RPMI7951 (cell line): ENCODE measurements around the gene PPP1R17. TPM values are rescaled to one million over a fixed set of nuclear protein-coding genes. Genes with fewer than 3 reads are reported as not detected.

Source experiments
- DNase-seq: peaks from one replicate; pipeline ENCODE4 v3.0.0-alpha.2; 2012; ENCODE audit warnings: low read depth
- total RNA-seq: library from RNA; depleted of rRNA; stranded (reverse); fragments of >200 nt; shearing (Covaris generic); gene quantifications from 2 replicates; pipeline ENCODE4 v1.2.3, GENCODE V29; 2014; rRNA removed

Gene PPP1R17
- total RNA-seq, 1 experiment from 2014 or later = not detected

DNA sequence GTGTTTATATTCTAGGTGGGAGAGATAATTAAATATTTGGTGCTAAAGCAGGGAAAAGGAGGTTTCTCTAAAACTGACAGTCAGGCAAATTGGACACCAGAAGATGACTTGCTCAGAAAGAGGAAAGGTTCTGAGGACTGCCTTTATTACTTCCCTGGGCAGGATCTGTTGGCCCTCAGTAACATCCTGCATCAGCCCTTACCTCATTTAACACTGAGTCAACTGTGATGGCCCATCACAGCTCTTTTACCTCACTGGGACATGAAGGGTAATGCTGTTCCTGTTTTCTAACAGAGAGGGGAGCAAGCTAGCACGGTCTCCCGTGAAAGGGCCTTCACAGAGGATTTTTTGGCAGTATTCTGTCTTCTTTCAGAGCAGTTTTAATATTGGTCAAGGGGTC is 12.0 kb downstream of the PPP1R17 start:
- no peak for DNase-seq

DNA sequence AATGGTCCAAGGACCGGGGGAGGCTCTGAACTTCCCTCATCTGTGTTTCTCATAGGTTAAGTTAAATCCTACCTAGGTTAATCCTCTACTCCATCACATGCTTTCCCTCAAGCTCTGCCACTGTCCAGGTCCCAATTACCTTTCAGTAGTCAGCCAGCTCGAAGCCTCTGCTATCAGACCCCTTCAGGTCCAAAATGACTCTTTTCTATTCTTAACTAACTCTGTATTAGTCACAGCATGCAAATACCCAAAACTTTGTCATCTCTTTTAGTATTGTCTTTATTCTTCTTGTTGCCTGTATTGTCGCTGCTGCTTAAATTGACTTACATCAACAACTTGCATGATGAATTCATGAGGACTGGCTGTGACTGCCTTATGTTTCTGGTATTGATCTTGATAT is 15.3 kb downstream of the PPP1R17 start:
- no peak for DNase-seq

DNA sequence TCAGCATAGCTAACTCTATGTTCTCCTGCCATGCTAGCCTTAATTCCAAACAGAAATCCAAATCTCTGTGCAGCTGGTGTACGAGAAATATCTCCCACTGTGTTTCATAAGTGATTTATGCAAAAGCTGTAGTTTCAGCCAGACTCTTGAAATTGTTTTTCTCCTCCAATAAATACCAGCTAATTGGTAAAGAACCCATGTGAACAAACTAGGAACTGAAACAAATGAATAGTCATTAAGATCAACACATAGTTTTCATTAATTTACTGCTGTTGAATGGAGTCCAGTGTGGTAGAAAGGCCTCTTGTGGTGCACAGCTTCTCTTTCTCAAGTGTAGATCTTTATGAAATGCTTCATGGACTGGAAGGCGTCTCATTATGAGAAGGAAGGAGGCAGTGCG is 18.4 kb downstream of the PPP1R17 start:
- no peak for DNase-seq

DNA sequence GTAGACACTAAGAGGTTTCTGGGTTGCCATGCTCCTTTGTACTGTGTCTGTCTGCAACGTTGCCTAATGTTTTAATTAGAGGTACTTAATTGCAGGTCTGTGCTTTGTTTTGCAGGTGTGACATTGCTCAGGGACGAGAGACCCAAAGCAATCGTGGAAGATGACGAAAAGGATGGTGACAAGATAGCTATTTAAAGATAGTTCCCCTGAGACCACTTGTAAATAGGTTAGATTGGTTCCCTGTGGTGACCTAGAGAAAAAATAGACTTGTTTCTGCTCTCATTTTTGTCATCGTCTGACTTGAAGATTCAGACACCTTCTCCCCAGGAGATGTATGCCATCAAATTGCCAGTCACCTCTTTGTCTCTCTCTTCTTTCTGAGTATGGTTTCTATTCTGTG is 20.1 kb downstream of the PPP1R17 start:
- no peak for DNase-seq

DNA sequence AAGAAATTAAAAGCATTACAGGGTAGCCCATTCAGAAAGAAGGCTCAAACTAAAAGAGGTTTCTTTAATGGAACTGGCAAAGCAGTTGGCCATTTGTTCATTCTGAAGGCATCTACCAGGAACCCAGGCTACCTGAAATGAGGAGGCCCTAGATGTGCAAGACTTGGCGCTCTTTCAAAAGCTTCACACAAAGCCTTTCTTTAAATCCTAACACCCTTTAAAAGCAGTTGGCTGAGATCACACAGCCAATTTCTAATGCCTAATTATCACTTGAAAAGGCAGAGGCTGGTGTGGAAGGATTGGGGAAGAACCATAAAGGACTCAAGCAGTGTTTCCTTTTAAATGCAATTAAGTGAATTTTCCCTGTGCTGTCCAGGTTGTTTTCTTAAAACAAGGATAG is 23.2 kb downstream of the PPP1R17 start:
- DNase-seq = no peak

DNA sequence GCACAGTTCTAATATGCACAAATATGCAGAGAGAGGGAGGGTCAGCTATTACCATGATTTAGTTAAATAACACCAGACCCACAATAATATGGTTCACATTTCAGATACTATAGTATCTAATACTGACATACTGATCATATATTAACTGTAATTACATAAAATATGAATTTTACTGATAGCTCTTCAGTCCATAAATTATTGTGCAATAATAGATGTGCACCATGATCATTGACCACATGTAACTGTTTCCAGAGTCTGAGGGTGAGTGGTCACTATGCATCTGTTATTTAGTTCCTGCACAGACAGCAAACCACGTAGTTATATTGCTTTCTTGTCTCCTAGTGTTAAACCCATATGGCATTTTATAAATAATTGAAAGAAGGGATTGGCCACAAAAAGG is 29.3 kb downstream of the PPP1R17 start:
- DNase-seq = no peak

DNA sequence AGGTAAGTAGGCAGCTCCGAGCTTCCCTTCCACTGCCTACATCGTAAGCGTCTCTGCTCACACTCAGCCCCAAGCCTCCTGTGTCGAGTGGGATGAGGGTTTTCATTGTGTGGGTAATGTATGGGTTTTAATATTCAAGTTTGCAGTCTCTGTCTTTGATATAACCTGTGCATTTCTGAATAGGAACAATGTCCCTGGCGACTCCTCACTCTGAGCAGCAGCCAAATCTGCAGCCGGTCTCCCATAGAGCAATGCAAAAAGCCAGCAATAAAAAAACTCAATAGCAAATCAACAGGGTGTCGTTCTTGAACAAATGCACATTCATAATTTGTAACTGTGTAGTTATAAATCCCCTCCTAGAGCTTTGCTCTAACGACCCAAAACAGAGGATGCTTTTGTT is 33.4 kb downstream of the PPP1R17 start:
- no peak for DNase-seq

DNA sequence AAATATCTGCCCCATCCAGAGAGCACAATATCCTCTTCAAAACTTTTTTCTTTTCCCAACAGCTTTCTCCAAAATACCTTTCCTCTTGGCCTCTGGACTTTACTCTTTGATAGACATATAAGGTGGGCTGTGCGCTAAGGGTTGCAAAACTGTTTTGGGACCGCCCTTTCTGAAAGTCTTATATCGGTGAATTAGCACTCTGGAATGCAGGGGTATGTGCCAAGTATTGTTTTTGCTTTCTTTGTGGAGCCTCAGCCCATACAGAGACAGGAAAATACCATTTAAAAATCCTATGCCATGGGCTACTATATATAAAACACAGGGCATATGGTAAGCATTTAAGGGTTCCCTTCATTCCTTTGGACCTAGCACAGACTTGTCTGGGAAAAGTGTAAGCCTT is 37.7 kb downstream of the PPP1R17 start:
- peak; percentile 55 for DNase-seq

DNA sequence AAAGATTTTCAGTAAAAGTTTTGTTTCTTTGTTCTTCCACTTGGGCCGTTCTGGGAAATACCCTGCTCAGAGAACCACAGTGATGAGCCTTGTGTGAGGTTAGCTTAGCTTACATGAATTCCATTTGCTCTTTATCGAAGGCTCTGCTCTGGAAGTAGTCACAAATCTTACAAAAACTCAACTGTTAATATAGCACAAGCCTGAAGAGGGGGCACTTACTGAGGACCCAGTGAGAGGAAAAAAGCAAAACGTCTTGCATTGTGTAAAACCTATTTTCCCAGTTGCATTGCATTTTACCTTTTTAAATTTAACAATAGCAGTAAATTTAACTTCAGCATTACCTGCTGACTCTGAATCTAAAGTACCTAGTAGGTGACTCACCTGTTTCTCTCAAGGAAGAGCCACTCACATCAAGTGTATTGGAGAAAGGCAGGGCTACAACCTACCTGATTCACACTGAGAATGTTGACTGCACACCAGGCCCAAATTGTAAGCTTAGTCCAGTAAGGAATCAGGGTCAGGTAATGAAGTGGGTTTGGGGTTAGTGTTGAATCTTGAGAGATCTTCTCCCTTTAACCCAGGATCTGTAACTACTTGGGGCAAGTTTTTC is 42.3 kb downstream of the PPP1R17 start:
- no peak for DNase-seq

DNA sequence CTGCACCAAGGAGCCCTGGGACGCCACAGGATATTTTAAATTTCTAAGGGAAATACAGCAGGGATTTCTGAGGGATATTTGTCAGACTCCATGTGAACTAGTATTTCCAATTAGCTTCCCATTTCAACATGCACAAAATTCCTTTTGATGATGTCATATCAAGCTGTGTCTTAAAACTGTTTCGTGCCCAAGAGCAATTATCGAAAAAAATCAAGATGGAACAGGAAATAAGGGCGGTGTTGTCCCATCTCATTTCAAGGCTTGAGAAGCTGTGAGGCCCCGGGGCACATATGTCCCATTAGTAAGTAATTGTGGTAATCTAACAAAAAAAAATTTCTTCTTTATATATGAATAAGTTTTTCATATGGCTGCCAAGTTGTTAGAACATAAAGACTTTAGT is 47.4 kb downstream of the PPP1R17 start:
- peak; percentile 84 for DNase-seq

DNA sequence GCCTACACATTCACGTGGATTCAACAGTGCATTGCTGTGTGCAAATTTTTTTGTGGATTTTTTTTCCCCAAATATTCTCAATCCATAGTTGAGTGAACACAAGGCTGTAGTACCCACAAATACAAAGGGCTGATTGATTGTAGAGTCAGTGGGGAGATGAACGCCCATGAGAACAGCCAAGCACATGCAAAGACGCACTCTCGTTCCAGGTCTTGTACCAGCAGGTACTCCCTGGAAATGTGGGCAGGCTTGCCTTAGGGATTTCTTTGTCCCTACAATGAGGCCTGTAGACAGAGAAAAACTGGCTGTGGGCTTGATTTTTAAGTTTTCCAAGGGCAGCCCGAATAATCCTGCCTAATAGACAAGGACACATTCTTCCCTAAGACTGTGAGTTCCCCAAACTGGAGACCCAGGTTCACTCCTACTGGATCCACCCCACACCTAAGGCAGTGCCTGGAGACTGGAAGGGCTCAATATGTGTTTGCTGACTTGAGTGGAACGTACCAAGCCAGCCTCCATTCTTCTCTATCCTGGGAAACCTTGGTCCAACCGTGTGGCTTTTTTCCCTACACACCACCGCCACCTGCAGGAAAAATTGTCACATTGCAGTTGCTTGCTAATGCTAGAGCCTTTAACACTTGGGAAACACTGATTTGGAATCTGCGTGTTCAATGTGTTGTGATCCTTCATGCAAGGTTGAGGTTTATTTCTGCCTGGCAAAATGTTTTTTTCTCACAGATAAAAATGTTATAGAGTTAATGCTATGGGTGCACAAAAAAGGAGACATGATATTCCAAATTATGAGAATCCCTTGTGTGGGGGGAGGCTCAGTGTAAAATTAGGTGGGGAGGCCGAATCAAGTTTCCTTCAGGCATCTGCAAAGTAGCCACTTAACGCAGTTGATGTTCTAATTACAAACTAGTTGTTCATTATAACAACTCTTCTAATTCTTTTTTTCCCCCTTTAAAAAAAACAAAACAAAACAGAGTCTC is 49.3 kb downstream of the PPP1R17 start:
- peak; percentile 74 for DNase-seq

DNA sequence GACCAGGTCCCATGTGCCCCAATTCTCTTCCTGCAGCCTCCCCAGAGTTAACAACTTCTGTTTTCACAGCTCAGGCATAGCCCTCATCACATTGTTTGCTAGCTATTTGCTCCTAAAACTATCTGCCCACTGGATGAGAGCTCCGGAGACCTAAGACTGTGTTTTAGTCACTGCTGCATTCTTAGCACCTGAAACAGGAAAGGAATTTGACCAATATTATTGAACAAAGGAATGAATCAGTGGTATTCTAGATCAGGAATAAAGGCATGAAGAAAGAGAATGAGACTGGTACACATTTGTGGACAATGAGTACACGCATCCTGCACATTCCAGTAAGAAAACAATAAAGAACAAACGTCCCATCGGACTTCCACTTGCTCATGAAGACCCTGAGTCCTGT is 54.8 kb downstream of the PPP1R17 start:
- no peak for DNase-seq

DNA sequence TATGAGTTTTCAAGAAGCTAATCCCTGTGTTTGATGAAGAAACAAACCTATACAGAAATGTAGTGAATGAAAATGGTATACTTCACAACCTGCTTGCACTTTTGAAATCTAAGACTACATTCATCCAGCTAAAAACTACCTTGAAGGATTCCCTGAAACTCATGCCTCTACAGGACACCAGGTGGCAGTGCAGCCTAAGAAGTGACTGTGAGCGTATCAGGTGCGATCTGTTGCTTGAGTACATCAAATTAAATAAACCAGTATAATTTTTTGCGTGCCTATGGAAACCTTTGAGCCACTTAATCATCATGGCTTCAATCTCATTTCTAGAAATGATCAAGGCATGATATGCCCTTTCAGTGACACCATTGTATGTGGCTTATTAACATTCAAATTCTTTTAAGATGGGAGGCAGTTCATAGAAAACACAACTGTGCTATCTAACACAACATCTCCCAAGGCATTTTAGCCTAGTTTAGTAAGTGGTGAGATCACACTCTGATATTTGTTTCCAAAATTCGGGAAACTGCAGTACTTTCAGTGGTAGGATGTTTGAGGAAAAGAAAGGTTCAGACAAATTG is 57.4 kb downstream of the PPP1R17 start:
- DNase-seq = peak; percentile 73

DNA sequence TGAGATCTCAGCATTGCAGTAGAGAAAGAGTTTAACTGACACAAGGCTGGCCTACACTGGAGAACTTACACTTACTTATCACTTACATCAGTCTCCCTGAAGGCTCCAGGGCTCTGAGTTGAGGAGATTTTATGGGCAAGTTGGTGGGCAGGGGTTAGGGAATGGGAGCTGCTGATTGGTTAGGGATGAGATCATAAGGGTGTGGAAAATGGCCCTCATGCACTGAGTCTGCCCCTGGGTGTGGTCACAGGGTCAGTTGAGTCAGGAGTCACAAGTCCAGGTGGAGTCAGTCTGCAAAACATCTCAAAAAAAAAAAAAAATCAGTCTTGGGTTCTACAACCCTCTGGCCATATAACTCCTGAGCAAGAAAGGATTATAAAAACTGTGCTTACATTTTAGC is 60.5 kb downstream of the PPP1R17 start:
- peak; percentile 56 for DNase-seq

DNA sequence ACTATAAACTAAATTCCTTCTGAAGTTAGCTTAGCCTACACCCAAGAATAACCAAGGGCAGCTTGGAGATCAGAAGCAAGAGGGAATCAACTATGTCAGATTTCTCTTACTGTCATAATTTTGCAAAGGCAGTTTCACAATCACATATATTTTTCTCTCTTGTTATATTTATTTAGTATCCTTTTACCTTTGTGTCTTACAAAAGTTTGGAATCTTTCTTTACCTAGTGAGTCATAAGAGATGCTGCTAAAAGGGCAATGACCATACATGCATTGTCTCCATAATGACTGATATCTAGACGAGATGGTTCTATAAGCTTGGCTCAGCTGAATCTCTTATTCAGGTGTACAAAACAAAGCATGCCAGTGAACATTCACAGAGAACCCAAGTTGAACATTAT is 61.1 kb downstream of the PPP1R17 start:
- DNase-seq = no peak

DNA sequence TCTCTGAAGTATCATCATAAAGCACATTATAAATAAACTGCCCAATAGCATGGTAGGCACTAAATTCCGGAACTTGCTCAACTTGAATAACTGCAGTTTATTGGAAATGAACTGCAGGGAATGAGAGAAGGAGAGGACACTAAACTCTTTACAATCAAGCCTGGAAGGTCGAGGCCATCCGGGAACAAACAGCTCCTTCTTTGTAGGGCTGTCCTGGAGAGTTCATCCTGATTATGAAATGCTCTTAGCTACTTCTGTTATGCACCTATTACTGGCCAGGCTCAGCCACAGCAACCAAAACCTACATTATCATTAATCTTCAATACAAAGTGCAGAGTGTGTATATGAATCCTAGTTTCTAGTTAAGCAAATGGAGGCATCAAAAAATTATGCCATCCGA is 64.7 kb downstream of the PPP1R17 start:
- no peak for DNase-seq

Other genes starting within 250 kb of the PPP1R17 start
- not detected in 2 replicates for gene ITPRID1, start 173.1 kb upstream of the PPP1R17 start, total RNA-seq